ENCODE data around the gene SDHA. TPM values are rescaled to one million over a fixed set of nuclear protein-coding genes. Genes with fewer than 3 reads are reported as not detected.

SDHA gene
- total and polyA plus RNA-seq, 9 of the 15 experiments (the other 6 are each of a cell fraction or from before 2014, with no cell fraction given) = 82.9 to 191 (median 130) TPM

DNA sequence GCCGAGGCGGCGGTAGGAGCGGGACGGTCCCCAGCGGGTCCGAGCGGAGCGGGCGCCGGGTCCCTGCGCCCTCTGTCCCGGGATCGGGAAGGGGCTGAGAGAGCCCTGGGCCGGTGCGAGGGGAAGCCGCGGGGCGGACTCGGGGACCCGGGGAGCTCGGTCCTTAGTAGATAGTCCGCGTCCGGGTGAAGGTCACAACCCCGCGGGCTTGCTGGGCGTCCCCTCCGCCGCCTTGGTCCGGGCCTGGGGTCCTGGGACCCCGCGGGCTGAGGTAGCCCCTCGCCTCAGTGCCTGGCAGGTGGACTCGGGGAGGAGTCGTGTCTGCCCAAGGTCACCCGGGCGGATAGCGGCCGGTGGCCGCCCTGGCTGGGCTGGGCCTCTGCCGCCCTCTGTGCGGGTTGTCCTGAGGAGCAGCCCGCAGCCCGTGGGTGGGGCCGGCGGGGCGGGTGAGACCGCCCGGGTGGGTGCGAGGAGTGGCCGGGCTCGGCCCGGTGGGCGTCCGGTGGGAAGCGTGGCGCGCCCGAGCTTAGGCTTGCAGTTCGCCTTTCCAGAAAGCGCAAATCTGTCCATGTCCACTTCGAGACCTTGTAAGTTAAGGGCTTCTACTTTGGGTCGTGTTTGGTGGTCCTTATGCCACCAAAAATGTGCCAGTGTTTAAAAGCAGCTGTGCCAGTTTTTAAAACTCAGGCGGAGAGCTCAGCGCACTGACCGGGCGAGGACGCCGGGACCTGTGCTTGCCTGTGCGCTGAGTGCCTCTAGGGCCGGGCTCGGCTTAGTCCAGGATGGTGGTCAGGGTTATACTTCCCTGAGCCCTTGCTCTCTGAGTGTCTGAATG, 554 bp downstream of the SDHA start (continued):
- TF ChIP-seq, protein P1, sequence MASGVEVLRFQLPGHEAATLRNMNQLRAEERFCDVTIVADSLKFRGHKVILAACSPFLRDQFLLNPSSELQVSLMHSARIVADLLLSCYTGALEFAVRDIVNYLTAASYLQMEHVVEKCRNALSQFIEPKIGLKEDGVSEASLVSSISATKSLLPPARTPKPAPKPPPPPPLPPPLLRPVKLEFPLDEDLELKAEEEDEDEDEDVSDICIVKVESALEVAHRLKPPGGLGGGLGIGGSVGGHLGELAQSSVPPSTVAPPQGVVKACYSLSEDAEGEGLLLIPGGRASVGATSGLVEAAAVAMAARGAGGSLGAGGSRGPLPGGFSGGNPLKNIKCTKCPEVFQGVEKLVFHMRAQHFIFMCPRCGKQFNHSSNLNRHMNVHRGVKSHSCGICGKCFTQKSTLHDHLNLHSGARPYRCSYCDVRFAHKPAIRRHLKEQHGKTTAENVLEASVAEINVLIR (CRISPR knock-in tag; IDR thresholded peaks at IDR 0.05) = no peak
- TF ChIP-seq CTBP1 (IDR thresholded peaks at IDR 0.05; ENCODE audit: borderline replicate concordance) (no peak), FOXK2 (conservative IDR thresholded peaks at IDR 0.05 in 1 of 2, IDR thresholded peaks at IDR 0.05 in 1 of 2; ENCODE audit: low read depth in 2 of 2) (no peak), NR1H2 (CRISPR knock-in tag; IDR thresholded peaks at IDR 0.05) (0 out of 2 replicates have a peak, but pooled peaks have one; percentile 75), ZFX (CRISPR knock-in tag; IDR thresholded peaks at IDR 0.05) (peak; percentile 76), RBM22 (IDR thresholded peaks at IDR 0.05; ENCODE audit: low read depth, low read length, poor library complexity, severe bottlenecking) (peak; percentile 64), ZNF282 (CRISPR knock-in tag; IDR thresholded peaks at IDR 0.05) (no peak), ZBTB1 (CRISPR knock-in tag; IDR thresholded peaks at IDR 0.05; ENCODE audit: borderline replicate concordance, low read depth) (0 out of 2 replicates have a peak, but pooled peaks have one; percentile 54), FOXJ3 (CRISPR knock-in tag; IDR thresholded peaks at IDR 0.05) (no peak), PRMT5 (CRISPR knock-in tag; IDR thresholded peaks at IDR 0.05) (no peak)
- TF ChIP-seq, protein P2, sequence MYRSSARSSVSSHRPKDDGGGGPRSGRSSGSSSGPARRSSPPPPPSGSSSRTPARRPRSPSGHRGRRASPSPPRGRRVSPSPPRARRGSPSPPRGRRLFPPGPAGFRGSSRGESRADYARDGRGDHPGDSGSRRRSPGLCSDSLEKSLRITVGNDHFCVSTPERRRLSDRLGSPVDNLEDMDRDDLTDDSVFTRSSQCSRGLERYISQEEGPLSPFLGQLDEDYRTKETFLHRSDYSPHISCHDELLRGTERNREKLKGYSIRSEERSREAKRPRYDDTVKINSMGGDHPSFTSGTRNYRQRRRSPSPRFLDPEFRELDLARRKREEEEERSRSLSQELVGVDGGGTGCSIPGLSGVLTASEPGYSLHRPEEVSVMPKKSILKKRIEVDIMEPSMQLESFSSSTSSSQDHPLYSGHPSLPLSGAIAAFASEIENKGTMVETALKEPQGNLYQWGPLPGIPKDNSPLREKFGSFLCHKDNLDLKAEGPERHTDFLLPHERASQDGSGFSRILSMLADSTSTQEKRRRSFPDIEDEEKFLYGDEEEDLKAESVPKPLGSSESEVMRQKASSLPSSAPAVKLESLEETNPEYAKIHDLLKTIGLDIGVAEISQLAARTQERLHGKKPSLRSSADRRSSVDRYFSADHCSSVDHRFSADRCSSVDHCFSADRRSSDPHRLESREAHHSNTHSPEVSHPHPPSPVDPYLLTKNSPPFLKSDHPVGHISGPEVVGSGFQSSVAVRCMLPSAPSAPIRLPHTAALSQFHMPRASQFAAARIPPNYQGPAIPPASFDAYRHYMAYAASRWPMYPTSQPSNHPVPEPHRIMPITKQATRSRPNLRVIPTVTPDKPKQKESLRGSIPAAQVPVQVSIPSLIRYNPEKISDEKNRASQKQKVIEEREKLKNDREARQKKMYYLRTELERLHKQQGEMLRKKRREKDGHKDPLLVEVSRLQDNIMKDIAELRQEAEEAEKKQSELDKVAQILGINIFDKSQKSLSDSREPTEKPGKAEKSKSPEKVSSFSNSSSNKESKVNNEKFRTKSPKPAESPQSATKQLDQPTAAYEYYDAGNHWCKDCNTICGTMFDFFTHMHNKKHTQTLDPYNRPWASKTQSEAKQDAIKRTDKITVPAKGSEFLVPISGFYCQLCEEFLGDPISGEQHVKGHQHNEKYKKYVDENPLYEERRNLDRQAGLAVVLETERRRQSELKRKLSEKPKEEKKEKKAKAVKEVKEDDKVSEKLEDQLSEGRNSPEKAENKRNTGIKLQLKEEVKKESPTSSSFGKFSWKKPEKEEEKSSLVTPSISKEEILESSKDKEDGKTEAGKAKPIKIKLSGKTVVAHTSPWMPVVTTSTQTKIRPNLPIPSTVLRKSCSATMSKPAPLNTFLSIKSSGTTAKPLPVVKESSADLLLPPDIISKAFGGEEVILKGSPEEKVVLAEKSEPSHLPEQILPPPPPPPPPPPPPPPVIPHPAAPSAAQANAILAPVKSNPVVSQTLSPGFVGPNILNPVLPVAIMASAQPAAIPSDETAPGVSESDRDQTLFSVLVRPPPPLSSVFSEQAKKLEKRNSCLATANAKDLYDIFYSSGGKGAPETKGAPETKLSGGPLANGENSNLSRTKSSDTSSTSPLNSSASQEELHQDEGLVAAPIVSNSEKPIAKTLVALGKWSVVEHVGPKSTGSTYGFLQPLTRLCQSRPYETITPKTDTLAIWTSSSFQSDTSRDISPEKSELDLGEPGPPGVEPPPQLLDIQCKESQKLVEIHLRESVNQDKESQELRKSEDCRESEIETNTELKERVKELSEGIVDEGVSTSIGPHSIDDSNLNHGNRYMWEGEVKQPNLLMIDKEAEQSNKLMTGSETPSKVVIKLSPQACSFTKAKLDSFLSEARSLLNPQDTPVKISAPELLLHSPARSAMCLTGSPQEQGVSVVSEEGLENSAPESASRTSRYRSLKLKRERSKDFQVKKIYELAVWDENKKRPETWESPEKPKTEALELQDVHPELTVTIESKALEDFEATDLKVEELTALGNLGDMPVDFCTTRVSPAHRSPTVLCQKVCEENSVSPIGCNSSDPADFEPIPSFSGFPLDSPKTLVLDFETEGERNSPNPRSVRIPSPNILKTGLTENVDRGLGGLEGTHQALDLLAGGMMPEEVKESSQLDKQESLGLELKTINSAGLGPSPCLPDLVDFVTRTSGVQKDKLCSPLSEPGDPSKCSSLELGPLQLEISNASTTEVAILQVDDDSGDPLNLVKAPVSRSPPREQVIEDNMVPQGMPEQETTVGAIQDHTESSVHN (IDR thresholded peaks at IDR 0.05; ENCODE audit: borderline replicate concordance in 1 of 2, low read depth in 1 of 2) = no peak
- TF ChIP-seq, protein P3, sequence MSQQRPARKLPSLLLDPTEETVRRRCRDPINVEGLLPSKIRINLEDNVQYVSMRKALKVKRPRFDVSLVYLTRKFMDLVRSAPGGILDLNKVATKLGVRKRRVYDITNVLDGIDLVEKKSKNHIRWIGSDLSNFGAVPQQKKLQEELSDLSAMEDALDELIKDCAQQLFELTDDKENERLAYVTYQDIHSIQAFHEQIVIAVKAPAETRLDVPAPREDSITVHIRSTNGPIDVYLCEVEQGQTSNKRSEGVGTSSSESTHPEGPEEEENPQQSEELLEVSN (IDR thresholded peaks at IDR 0.05; ENCODE audit: borderline replicate concordance in 1 of 2, extremely low read depth in 1 of 2, insufficient read depth in 1 of 2, insufficient read length in 1 of 2, low read depth in 1 of 2, low read length in 1 of 2, poor library complexity in 1 of 2, severe bottlenecking in 1 of 2) = peak in 1 of 2 experiments; percentile 12
- TF ChIP-seq, protein P4, sequence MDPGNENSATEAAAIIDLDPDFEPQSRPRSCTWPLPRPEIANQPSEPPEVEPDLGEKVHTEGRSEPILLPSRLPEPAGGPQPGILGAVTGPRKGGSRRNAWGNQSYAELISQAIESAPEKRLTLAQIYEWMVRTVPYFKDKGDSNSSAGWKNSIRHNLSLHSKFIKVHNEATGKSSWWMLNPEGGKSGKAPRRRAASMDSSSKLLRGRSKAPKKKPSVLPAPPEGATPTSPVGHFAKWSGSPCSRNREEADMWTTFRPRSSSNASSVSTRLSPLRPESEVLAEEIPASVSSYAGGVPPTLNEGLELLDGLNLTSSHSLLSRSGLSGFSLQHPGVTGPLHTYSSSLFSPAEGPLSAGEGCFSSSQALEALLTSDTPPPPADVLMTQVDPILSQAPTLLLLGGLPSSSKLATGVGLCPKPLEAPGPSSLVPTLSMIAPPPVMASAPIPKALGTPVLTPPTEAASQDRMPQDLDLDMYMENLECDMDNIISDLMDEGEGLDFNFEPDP (CRISPR knock-in tag; IDR thresholded peaks at IDR 0.05) = 0 out of 2 replicates have a peak, but pooled peaks have one; percentile 42

Data from K562 (cell line).